Measurements from ENCODE around the gene OXSR1. TPM values are rescaled to one million over a fixed set of nuclear protein-coding genes. Genes with fewer than 3 reads are reported as not detected.
"Not testable (repeated sequence)": the region's sequence is repeated elsewhere in the genome, so short reads cannot be mapped to it uniquely, and the experiment has no call there.

Gene OXSR1
- polyA plus RNA-seq, 4 donors: 48.1 to 51.2 (median 49.7) TPM

GRCh38 chr3:38297053-38297452 lies 131.7 kb downstream of the OXSR1 start:
- not testable (repeated sequence) for DNase-seq (ENCODE audit: low read depth in 4 of 4, low spot score in 3 of 4)

- no peak for DNase-seq (ENCODE audit: low read depth in 4 of 4, low spot score in 3 of 4)
Observed at GRCh38 chr3:38297537-38297936, 132.2 kb downstream of the OXSR1 start.

GRCh38 chr3:38297947-38298711 lies 132.8 kb downstream of the OXSR1 start:
- DNase-seq (ENCODE audit: low read depth in 4 of 4, low spot score in 3 of 4): no peak

Other genes starting within 250 kb of the OXSR1 start
- gene VILL, start 174.8 kb upstream of the OXSR1 start, polyA plus RNA-seq (ENCODE audit: insufficient read length in 4 of 4): 10 to 100 TPM; 10.8 to 13.3 (median 11.3) TPM
- gene PLCD1, start 135.9 kb upstream of the OXSR1 start, polyA plus RNA-seq (ENCODE audit: insufficient read length in 4 of 4): 10 to 100 TPM; 20.0 to 22.7 (median 21.6) TPM
- 1 to 10 TPM in 2 of 4 donors, under 1 TPM in 2; 0.54 to 1.4 (median 0.85) TPM for gene DLEC1, start 126.3 kb upstream of the OXSR1 start, polyA plus RNA-seq (ENCODE audit: insufficient read length in 4 of 4)
- 100 to 1,000 TPM; 114 to 143 (median 128) TPM for gene ACAA1, start 28.4 kb upstream of the OXSR1 start, polyA plus RNA-seq (ENCODE audit: insufficient read length in 4 of 4)
- 10 to 100 TPM; 26.6 to 28.8 (median 27.6) TPM for gene MYD88, start 26.9 kb upstream of the OXSR1 start, polyA plus RNA-seq (ENCODE audit: insufficient read length in 4 of 4)
- 1 to 10 TPM; 1.6 to 4.1 (median 2.5) TPM for gene SLC22A13, start 100.3 kb downstream of the OXSR1 start, polyA plus RNA-seq (ENCODE audit: insufficient read length in 4 of 4)
- under 1 TPM; 0.32 to 0.57 (median 0.42) TPM for gene SLC22A14, start 116.8 kb downstream of the OXSR1 start, polyA plus RNA-seq (ENCODE audit: insufficient read length in 4 of 4)
- gene XYLB, start 181.2 kb downstream of the OXSR1 start, polyA plus RNA-seq (ENCODE audit: insufficient read length in 4 of 4): 10 to 100 TPM in 2 of 4 donors, 1 to 10 TPM in 2; 9.3 to 11.0 (median 10.0) TPM

Measured in right renal pelvis (tissue), 4 donors.